AG04450 (cell line): ENCODE results near the gene SLC39A11. TPM values are rescaled to one million over a fixed set of nuclear protein-coding genes. Genes with fewer than 3 reads are reported as not detected.

ENCODE experiments used
- CTCF ChIA-PET: fragments of 300-600, 350-600 bp; formaldehyde crosslinking; extraction: SDS; loops from one replicate; lab custom pipeline; 2022; ENCODE audit warnings: antibody characterized with exemption, inconsistent platforms; lab: Charles Lee
- POLR2A ChIA-PET: fragments of 350-600 bp; formaldehyde crosslinking; extraction: SDS; loops from one replicate; lab custom pipeline; 2021; ENCODE audit warnings: antibody characterized with exemption, inconsistent platforms; lab: Yijun Ruan, JAX
- DNase-seq: peaks from one replicate; pipeline ENCODE4 v3.0.0-alpha.2; 2011; ENCODE audit warnings: low read depth, low spot score
- H3K27ac ChIP-seq: one replicate; pipeline ENCODE4 v1.5.1; 2012; ENCODE audit warnings: low read depth, low read length, control low read depth
- H3K27me3 ChIP-seq: one replicate; pipeline ENCODE4 v1.6.0; 2012; ENCODE audit warnings: low read length; ENCODE audit not compliant: control insufficient read depth, insufficient read depth
- H3K4me3 ChIP-seq: 2 replicates; pipeline ENCODE4 v1.5.1; 2011; ENCODE audit warnings: mild to moderate bottlenecking, low read depth, low read length, control low read depth
- H3K9me3 ChIP-seq: 2 replicates; pipeline ENCODE4 v1.5.1; 2012; ENCODE audit warnings: low read length; ENCODE audit not compliant: control insufficient read depth, insufficient read depth
- polyA plus RNA-seq: library from polyadenylated mRNA; depleted of rRNA; stranded (reverse); fragments of >200 nt; gene quantifications from 2 replicates; pipeline ENCODE4 v1.2.3, GENCODE V29; 2011
- TF ChIP-seq, protein P1 (sequence below): IDR thresholded peaks from 2 replicates; pipeline ENCODE4 v1.5.1; 2011; ENCODE audit warnings: low read depth, low read length, control low read depth, inconsistent platforms

The SLC39A11 gene
- polyA plus RNA-seq, 1 experiment, result 18.0 TPM

DNA sequence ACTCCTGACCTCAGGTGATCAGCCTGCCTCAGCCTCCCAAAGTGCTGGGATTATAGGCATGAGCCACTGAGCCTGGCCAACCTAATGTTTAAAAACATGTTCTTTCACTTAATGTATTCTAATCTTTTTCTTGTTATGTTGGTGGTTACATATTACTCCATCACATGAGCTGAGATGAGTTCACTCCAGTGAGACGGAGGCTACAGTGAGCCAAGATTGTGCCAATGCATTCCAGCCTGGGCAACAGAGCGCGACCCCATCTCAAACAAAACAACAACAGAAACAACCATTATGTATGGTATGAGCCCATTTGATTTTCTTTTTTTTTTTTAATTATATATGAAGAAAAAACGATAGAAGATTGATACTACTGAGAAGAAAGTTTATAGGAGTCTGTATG is 39.6 kb downstream of the SLC39A11 start:
- no peak overlapping the region for H3K4me3 ChIP-seq
- ChIA-PET POLR2A (interaction anchor here (0.8 kb wide), 1 partner anchor 9 kb away, joined by 3 read pairs; no protein-coding TSS in a partner anchor), CTCF (interaction anchor here (1.0 to 1.8 kb wide), 2 partner anchors 67 to 328 kb away, joined by 5 read pairs; no protein-coding TSS in a partner anchor)
- TF ChIP-seq, protein P1, sequence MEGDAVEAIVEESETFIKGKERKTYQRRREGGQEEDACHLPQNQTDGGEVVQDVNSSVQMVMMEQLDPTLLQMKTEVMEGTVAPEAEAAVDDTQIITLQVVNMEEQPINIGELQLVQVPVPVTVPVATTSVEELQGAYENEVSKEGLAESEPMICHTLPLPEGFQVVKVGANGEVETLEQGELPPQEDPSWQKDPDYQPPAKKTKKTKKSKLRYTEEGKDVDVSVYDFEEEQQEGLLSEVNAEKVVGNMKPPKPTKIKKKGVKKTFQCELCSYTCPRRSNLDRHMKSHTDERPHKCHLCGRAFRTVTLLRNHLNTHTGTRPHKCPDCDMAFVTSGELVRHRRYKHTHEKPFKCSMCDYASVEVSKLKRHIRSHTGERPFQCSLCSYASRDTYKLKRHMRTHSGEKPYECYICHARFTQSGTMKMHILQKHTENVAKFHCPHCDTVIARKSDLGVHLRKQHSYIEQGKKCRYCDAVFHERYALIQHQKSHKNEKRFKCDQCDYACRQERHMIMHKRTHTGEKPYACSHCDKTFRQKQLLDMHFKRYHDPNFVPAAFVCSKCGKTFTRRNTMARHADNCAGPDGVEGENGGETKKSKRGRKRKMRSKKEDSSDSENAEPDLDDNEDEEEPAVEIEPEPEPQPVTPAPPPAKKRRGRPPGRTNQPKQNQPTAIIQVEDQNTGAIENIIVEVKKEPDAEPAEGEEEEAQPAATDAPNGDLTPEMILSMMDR, result no peak
- no peak for DNase-seq
- no peaks in the 10 kb centered on the region; the same call in 1 of the 2 replicates for H3K9me3 ChIP-seq
- no peak overlapping the region for H3K27ac ChIP-seq
- no peaks in the 10 kb centered on the region for H3K27me3 ChIP-seq

- Histone ChIP-seq H3K9me3 (no peaks in the 10 kb centered on the region; the same call in 1 of the 2 replicates), H3K27ac (no peak overlapping the region), H3K27me3 (no peaks in the 10 kb centered on the region), H3K4me3 (no peak overlapping the region)
- DNase-seq, result no peak
- TF ChIP-seq, protein P1, result no peak
- POLR2A ChIA-PET, result no interaction called here
- CTCF ChIA-PET, result interaction anchor here (0.6 kb wide), 1 partner anchor 1301 kb away, joined by 3 read pairs; no protein-coding TSS in a partner anchor
These were observed 41.7 kb downstream of the SLC39A11 start for GRCh38 chr17:73050797-73051196.

DNA sequence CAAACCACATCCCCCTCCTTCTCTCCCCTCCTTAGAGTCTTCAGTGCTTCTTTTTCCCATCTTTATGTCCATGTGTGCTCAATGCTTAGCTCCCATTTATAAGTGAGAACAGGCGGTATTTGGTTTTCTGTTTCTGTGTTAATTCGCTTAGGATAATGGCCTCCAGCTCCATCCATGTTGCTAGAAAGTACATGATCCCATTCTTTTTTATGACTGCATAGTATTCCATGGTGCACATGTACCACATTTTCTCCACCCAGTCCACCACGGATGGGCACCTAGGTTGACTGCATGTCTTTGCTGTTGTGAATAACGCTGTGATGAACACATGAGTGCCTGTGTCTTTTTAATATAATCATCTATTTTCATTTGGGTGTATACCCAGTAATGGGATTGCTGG is 44.3 kb downstream of the SLC39A11 start:
- Histone ChIP-seq H3K27me3 (no peaks in the 10 kb centered on the region), H3K27ac (no peak overlapping the region), H3K9me3 (no peaks in the 10 kb centered on the region; the same call in 1 of the 2 replicates), H3K4me3 (no peak overlapping the region)
- DNase-seq, result no peak
- POLR2A ChIA-PET, result no interaction called here
- CTCF ChIA-PET, result interaction anchor here (1.1 kb wide), 1 partner anchor 141 kb away, joined by 3 read pairs; no protein-coding TSS in a partner anchor
- TF ChIP-seq, protein P1, result no peak

DNA sequence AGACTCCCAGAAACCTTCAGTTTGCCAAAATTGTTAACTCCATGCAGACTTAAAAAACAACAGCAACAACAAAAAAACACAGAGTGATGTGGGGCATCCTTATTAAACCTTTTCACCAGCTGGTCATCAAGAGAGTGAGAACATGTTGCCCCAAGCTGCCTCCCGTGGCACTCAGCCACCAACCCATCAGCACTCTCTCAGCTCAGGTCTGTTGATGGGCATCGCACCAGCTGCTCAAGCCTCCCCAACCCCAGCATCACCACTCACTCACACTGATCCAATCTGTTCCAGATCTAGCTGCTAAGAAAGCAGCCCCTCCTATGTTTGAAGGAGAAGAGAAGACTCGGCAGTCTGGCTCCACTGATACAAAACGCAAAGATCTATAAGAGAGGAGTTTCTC is 46.8 kb downstream of the SLC39A11 start:
- H3K9me3 ChIP-seq, result peaks cover 8% of the 10 kb centered on the region
- POLR2A ChIA-PET, result no interaction called here
- H3K27me3 ChIP-seq, result no peaks in the 10 kb centered on the region
- no peak for DNase-seq
- no peak overlapping the region for H3K4me3 ChIP-seq
- TF ChIP-seq, protein P1, result no peak
- CTCF ChIA-PET, result interaction anchor here (0.6 kb wide), 1 partner anchor 47 kb away, joined by 7 read pairs; the partner anchor contains the start of gene SLC39A11
- H3K27ac ChIP-seq, result no peak overlapping the region
